Fibroblast of skin of right quadriceps (primary cell): ENCODE measurements around the gene UBE2K.
"Not testable (repeated sequence)": the region's sequence is repeated elsewhere in the genome, so short reads cannot be mapped to it uniquely, and the experiment has no call there.

Source experiments
- DNase-seq: peaks from one replicate; pipeline ENCODE4 v3.0.0-alpha.2; 2013

The UBE2K gene

GRCh38 chr4:39731908-39732307, 34.0 kb downstream of the UBE2K start:
- DNase-seq = no peak

- DNase-seq = peak; percentile 88
Observed at GRCh38 chr4:39732728-39733127, 34.8 kb downstream of the UBE2K start.

DNA sequence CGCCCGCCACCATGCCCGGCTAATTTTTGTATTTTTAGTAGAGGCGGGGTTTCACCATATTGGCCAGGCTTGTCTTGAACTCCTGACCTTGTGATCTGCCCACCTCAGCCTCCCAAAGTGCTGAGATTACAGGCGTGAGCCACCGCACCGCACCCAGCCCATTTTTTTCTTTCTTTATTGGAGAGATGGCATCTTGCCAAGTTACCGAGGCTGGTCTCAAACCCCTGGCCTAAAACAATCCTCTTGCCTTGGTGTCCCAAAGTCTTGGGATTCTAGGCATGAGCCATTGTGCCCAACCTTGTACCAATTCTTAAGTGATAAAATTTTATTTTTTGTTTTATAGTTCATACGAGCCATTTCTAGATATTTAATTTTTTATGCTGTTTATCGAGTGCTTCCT, 41.7 kb downstream of the UBE2K start:
- DNase-seq = not testable (repeated sequence)

- DNase-seq = no peak
Observed at GRCh38 chr4:39741401-39741800, 43.5 kb downstream of the UBE2K start.

GRCh38 chr4:39745920-39746319, 48.0 kb downstream of the UBE2K start:
- DNase-seq = no peak

DNA sequence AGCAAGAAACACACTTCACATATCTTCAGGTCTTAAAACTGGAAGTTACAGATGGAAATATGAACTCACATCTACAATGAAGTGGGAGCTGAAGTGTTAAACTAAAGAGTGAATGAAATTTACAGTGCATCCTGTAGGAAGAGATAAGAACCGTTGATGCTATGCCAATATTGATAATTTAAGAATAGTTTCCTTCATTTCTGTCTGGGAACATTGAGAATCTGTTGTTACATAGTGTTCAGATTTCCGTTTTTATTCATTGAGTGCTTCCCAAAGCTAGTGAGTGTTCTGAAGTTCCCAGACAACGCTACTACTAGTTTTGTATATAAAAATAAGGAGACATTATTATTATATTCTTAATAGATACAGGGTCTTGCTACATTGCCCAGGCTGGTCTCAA, 52.3 kb downstream of the UBE2K start:
- DNase-seq = no peak

- no peak for DNase-seq
Observed at GRCh38 chr4:39754309-39754708, 56.4 kb downstream of the UBE2K start.

DNA sequence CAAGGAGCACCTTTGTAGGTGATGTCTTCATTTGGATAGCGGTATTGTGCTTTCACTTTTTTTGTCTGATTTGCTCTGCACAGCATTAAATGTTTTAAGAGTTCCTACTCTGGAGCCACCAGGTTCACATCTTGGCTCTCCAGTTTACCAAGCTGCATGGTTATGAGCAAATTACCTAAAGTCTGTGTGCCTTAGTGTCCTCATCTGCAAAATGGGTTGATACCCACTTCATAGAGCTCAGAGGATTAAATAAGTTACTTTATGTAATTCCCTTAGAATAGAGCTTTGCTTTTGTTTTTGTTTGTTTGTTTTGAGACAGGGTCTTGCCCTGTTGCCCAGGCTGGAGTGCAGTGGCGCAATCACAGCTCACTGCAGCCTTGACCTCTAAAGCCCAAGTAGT, 58.2 kb downstream of the UBE2K start:
- DNase-seq = no peak

- DNase-seq = no peak
Observed at GRCh38 chr4:39758176-39758575, 60.2 kb downstream of the UBE2K start.

- no peak for DNase-seq
Observed at GRCh38 chr4:39759569-39759968, 61.6 kb downstream of the UBE2K start.

DNA sequence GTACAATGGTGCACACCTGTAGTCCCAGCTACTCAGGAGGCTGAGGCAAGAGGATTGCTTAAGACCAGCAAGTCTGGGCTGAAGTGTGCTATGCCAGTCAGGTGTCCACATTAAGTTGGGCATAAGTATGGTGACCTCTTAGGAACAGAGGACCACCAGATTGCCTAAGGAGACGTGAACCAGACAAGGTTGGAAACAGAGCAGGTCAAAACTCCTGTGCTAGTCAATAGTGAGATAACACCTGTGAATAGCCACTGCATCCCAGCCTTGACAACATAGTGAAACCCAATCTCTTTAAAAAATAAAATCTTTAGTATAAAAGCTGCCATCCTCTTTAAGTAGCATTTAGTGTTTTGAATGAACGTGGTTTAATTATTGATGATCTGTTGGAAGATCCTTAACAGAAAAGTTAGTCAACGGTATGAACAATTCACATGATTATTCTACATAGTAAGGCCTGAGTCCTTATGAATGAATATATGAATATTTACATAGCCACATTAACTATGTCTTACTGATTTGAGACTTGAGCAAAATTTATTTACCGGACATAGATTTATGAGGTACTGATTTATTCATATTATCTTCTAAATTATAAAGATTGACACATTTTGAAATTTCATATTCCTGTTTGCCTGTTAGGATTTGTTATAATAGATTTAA, 63.2 kb downstream of the UBE2K start:
- DNase-seq = no peak

DNA sequence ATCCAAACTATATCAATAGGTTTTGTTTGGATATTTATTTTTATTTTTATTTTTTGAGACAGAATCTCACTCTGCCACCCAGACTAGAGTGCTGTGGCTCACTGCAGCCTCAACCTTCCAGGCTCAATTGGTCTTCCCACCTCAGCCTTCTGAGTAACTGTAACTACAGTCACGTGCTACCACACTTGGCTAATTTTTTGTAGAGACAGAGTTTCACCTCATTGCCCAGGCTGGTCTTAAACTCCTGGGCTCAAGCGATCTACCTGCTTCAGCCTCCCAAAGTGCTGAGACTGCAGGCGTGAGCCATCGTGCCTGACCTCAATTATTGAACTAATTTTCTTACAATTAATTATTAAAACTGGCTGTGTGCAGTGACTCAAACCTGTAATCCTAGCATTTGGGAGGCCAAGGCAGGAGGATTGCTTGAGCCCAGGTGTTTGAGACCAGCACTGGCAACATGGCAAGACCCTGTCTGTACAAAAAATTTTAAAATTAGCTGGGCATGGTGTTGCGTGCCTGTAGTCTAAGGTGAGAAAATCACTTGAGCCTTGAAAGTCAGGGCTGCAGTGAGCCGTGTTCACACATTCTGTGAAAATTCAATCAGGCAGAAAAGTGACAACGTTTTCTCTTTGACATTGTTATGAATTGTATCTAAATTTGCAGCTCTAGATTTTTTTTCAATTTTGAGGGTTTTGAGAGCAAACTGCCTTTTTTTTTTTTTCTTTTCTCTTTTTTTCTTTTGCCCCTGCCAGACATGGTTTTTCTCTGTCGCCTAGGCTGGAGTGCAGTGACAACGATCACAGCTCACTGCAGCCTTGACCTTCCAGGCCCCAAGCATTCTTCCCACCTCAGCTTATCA, 66.0 kb downstream of the UBE2K start:
- DNase-seq = no peak

DNA sequence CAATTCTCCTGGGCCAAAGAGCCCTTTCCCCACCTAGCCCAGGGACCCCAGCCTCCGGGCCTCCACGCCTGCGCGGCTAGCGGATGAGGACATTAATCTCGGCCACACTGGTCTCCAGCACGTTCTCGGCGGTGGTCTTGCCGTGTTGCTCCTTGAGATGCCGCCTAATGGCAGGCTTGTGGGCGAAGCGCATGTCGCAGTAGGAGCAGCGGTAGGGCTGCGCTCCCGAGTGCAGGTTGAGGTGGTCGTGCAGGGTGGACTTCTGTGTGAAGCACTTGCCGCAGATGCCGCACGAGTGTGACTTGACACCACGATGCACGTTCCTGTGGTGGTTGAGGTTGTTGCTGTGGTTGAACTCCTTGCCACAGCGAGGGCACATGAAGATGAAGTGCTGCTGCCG, 72.1 kb downstream of the UBE2K start:
- no peak for DNase-seq

DNA sequence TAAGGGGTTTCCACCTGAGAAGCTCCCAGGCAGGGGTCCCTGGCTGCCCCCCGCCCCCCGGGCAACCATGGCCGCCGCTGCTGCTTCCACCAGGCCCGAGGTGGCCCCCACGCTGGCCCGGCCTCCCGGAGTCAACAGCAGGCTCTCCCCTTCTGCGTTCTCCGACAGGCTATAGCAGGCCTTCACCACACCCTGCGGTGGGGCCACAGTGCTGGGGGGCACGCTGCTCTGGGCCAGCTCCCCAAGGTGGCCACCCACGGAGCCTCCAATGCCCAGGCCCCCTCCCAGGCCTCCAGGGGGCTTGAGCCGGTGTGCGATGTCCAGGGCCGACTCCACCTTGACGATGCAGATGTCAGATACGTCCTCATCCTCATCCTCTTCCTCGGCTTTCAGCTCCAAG, 72.5 kb downstream of the UBE2K start:
- DNase-seq = no peak

DNA sequence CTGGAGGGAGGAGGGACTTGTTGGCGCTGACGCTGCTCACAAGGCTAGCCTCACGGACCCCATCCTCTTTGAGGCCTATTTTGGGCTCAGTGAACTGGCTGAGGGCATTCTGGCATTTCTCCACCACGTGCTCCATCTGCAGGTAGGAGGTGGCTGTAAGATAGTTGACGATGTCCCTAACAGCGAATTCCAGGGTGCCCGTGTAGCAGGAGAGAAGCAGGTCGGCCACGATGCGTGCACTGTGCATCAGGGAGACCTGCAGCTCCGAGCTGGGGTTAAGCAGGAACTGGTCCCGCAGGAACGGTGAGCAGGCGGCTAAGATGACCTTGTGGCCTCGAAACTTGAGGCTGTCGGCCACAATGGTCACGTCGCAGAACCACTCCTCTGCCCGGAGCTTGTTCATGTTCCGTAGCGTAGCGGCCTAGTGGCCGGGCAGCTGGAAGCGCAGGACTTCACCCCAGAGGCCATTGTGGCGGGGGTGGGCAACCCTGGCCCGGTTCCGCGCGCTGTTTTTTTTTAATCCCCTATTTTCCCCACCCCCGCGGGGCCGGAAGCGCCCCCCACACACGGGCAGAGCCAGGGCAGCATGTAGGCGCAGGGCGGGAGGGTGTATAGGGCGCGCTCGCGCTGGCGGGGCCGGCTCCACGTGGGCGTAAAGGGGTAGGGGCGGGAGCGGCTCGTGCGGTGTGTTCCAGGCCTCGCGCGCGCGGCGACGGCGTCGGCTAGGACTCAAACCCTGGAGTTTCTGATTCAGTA, 73.2 kb downstream of the UBE2K start:
- DNase-seq = no peak

GRCh38 chr4:39781988-39782387, 84.1 kb downstream of the UBE2K start:
- DNase-seq = not testable (repeated sequence)

DNA sequence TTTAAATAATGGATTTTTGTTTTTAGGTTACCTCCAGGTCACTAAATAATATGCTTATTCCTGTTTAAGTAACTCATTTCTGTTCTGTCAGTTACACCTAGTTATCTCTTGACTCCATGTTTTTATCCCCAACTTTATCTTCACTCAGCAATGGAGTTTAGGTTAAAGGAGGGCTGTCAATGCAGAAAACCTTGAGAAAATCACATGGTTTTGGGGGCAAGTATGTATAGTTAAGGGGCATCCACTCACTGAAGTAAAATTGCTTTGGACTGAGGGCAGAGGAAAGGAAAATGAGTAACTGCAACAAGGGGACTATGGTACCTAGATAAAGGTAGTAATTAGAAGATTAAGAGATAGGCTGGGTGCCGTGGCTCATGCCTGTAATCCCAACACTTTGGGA, 87.1 kb downstream of the UBE2K start:
- no peak for DNase-seq

DNA sequence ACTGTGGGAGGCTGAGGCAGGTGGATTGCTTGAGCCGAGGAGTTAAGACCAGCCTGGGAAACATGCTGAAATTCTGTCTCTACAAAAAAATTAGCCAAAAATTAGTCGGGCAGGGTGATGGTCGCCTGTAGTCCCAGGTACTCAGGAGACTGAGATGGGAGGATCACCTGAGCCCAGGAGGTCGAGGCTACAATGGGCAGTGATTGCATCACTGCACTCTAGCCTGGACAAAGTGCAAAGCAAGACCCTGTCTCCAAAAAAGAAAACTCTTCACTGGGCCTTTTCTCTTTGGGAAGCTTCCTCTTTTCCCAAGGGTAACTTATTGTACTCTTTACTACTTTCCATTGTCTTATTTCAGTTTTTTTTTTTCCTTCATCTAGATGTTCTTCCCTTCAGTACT, 88.9 kb downstream of the UBE2K start:
- no peak for DNase-seq

DNA sequence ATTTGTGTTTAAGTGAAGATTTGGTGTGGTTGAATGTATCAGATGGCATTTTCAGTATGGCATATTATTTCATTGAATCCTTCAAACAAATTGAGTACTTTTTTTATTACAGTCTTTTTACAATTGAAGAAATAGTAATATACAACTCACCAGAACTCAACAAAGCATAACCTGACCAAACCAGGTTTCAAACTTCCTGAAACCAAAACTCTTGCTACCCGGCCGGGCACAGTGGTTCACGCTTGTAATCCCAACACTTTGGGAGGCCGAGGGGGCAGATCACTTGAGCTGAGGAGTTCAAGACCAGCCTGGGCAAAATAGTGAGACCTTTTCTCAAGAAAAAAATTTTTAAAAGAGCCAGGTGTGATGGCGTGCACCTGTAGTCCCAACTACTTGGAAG, 94.2 kb downstream of the UBE2K start:
- DNase-seq = no peak

- no peak for DNase-seq
Observed at GRCh38 chr4:39792529-39792928, 94.6 kb downstream of the UBE2K start.

- not testable (repeated sequence) for DNase-seq
Observed at GRCh38 chr4:39792976-39793375, 95.0 kb downstream of the UBE2K start.

- DNase-seq = no peak
Observed at GRCh38 chr4:39802005-39802404, 104.1 kb downstream of the UBE2K start.

DNA sequence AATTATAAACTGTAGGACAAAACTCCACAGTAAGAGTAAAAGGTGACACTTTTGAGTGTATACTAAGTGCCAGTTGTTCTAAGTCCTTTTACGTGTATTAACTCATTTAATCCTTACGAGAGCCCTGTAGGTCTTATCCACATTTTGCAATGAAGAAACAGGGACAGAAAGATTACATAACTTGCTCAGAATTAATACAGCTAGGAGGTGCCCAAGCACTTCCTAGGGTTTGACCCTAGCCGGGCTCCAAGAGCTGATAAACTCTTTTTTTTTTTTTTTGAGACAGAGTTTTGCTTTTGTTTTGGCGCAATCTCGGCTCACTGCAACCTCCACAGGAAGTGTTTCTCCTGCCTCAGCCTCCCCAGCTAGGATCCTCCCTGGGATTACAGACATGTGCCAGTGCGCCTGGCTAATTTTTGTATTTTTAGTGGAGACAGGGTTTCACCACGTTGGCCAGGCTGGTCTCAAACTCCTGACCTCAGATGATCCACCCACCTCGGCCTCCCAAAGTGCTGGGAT, 110.4 kb downstream of the UBE2K start:
- no peak for DNase-seq

- no peak for DNase-seq
Observed at GRCh38 chr4:39812500-39812899, 114.6 kb downstream of the UBE2K start.
